ENCODE measurements around the gene PPP1R15B. TPM values are rescaled to one million over a fixed set of nuclear protein-coding genes. Genes with fewer than 3 reads are reported as not detected.

Gene PPP1R15B
- total RNA-seq, 1 donor from 2014 or later = 47.4 TPM

GRCh38 chr1:204407295-204407971 lies 4.2 kb downstream of the PPP1R15B start:
- Mint-ChIP-seq H3K27me3 (ENCODE audit: unreplicated experiment) (no peaks in the 10 kb centered on the region), H3K36me3 (ENCODE audit: unreplicated experiment) (peaks cover 31% of the 10 kb centered on the region), H3K27ac (ENCODE audit: unreplicated experiment) (peak overlapping the region; percentile 100), H3K4me3 (ENCODE audit: unreplicated experiment) (peak overlapping the region; percentile 98), H3K4me1 (ENCODE audit: unreplicated experiment) (peaks cover 20% of the 10 kb centered on the region), H3K9me3 (ENCODE audit: unreplicated experiment) (no peaks in the 10 kb centered on the region)
- no peak for TF ChIP-seq CTCF (IDR thresholded peaks at IDR 0.05)
- DNase-seq (ENCODE audit: extremely low spot score, unreplicated experiment) = no peak

GRCh38 chr1:204406621-204407020 lies 5.0 kb downstream of the PPP1R15B start:
- DNase-seq (ENCODE audit: extremely low spot score, unreplicated experiment) = peak; percentile 10
- TF ChIP-seq CTCF (IDR thresholded peaks at IDR 0.05) = no peak
- Mint-ChIP-seq H3K9me3 (ENCODE audit: unreplicated experiment) (no peaks in the 10 kb centered on the region), H3K36me3 (ENCODE audit: unreplicated experiment) (peaks cover 35% of the 10 kb centered on the region), H3K27ac (ENCODE audit: unreplicated experiment) (no peak overlapping the region), H3K4me3 (ENCODE audit: unreplicated experiment) (peak overlapping the region; percentile 98), H3K27me3 (ENCODE audit: unreplicated experiment) (no peaks in the 10 kb centered on the region), H3K4me1 (ENCODE audit: unreplicated experiment) (peaks cover 17% of the 10 kb centered on the region)

- TF ChIP-seq CTCF (IDR thresholded peaks at IDR 0.05) = no peak
- no peak for DNase-seq (ENCODE audit: extremely low spot score, unreplicated experiment)
- Mint-ChIP-seq H3K27me3 (ENCODE audit: unreplicated experiment) (no peaks in the 10 kb centered on the region), H3K27ac (ENCODE audit: unreplicated experiment) (no peak overlapping the region), H3K36me3 (ENCODE audit: unreplicated experiment) (peaks cover 35% of the 10 kb centered on the region), H3K4me3 (ENCODE audit: unreplicated experiment) (peak overlapping the region; percentile 98), H3K9me3 (ENCODE audit: unreplicated experiment) (no peaks in the 10 kb centered on the region), H3K4me1 (ENCODE audit: unreplicated experiment) (peaks cover 17% of the 10 kb centered on the region)
Observed at GRCh38 chr1:204405988-204406387, 5.6 kb downstream of the PPP1R15B start.

GRCh38 chr1:204404629-204405028 lies 7.0 kb downstream of the PPP1R15B start:
- no peaks in the 10 kb centered on the region for H3K27me3 Mint-ChIP-seq (ENCODE audit: unreplicated experiment)
- H3K9me3 Mint-ChIP-seq (ENCODE audit: unreplicated experiment) = no peaks in the 10 kb centered on the region
- peaks cover 40% of the 10 kb centered on the region for H3K36me3 Mint-ChIP-seq (ENCODE audit: unreplicated experiment)
- no peak for DNase-seq (ENCODE audit: extremely low spot score, unreplicated experiment)
- H3K4me1 Mint-ChIP-seq (ENCODE audit: unreplicated experiment) = peaks cover 17% of the 10 kb centered on the region
- no peak overlapping the region for H3K27ac Mint-ChIP-seq (ENCODE audit: unreplicated experiment)
- H3K4me3 Mint-ChIP-seq (ENCODE audit: unreplicated experiment) = no peak overlapping the region
- no peak for TF ChIP-seq CTCF (IDR thresholded peaks at IDR 0.05)

- no peaks in the 10 kb centered on the region for H3K27me3 Mint-ChIP-seq (ENCODE audit: unreplicated experiment)
- no peak for TF ChIP-seq CTCF (IDR thresholded peaks at IDR 0.05)
- DNase-seq (ENCODE audit: extremely low spot score, unreplicated experiment) = peak; percentile 53
Observed at GRCh38 chr1:204402391-204402790, 9.2 kb downstream of the PPP1R15B start.

More at GRCh38 chr1:204402391-204402790, 9.2 kb downstream of the PPP1R15B start:
- H3K4me3 Mint-ChIP-seq (ENCODE audit: unreplicated experiment) = no peak overlapping the region
- no peaks in the 10 kb centered on the region for H3K9me3 Mint-ChIP-seq (ENCODE audit: unreplicated experiment)
- no peak overlapping the region for H3K27ac Mint-ChIP-seq (ENCODE audit: unreplicated experiment)
- peaks cover 38% of the 10 kb centered on the region for H3K36me3 Mint-ChIP-seq (ENCODE audit: unreplicated experiment)
- H3K4me1 Mint-ChIP-seq (ENCODE audit: unreplicated experiment) = peaks cover 17% of the 10 kb centered on the region

Measured in osteocyte (in vitro differentiated cells).